Neural progenitor cell (in vitro differentiated cells): ENCODE data around the gene CD3D.

Source experiments
- EZH2phosphoT487 ChIP-seq: fragments of 200-600 bp; sonication (generic); IDR thresholded peaks from 2 replicates; pipeline ENCODE4 v1.6.1; 2017; ENCODE audit warnings: antibody characterized with exemption
- TF ChIP-seq, protein P1 (sequence below): fragments of 200-600 bp; sonication (generic); IDR thresholded peaks from 2 replicates; pipeline ENCODE4 v1.5.1; 2017; ENCODE audit warnings: antibody characterized with exemption, mild to moderate bottlenecking

DNA sequence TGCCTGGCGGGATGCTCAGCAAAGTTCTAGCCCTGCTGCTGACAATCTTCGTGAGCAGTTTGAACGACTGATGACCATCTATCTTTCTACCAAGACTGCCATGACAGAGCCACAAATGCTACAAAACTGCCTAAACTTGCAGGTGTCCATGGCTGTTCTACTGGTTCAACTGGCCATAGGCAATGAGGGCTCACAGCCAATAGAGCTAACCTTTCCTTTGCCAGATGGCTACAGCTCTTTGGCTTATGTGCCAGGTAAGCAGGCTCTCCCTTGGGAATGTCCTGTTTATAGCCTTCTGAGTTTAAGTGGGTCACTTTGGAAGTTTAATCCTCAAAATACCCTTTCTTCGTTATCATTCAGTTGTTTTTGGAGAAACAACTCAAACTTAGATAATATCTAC, 37.0 kb upstream of the CD3D start:
- TF ChIP-seq, protein P1, sequence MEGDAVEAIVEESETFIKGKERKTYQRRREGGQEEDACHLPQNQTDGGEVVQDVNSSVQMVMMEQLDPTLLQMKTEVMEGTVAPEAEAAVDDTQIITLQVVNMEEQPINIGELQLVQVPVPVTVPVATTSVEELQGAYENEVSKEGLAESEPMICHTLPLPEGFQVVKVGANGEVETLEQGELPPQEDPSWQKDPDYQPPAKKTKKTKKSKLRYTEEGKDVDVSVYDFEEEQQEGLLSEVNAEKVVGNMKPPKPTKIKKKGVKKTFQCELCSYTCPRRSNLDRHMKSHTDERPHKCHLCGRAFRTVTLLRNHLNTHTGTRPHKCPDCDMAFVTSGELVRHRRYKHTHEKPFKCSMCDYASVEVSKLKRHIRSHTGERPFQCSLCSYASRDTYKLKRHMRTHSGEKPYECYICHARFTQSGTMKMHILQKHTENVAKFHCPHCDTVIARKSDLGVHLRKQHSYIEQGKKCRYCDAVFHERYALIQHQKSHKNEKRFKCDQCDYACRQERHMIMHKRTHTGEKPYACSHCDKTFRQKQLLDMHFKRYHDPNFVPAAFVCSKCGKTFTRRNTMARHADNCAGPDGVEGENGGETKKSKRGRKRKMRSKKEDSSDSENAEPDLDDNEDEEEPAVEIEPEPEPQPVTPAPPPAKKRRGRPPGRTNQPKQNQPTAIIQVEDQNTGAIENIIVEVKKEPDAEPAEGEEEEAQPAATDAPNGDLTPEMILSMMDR = no peak
- no peak for TF ChIP-seq EZH2phosphoT487
